Kidney (tissue), 14 donors: ENCODE data around the gene CD248. TPM values are rescaled to one million over a fixed set of nuclear protein-coding genes. Genes with fewer than 3 reads are reported as not detected.

Experiments
- DNase-seq, 5 donors: peaks; one replicate each; pipeline ENCODE4 v3.0.0-alpha.2; 2013 to 2020
- FAIRE-seq: peaks from 2 replicates; lab custom pipeline; 2012; peaks lifted over from hg19 to GRCh38; lab: Jason Lieb, UNC
- H3K27ac ChIP-seq, 2 donors: one replicate each; pipeline ENCODE4 v1.7.0; 2013; ENCODE audit warnings: low read depth in 2 of 2, low read length in 2 of 2, inconsistent platforms in 1 of 2
- H3K27me3 ChIP-seq: one replicate; pipeline ENCODE4 v1.7.1; 2013; ENCODE audit warnings: low read length, inconsistent platforms; ENCODE audit not compliant: control insufficient read depth, insufficient read depth
- H3K36me3 ChIP-seq, 3 donors: one replicate each; pipeline versions ENCODE4 v1.7.0 to v1.7.1; 2013; ENCODE audit warnings: low read length in 3 of 3, control low read depth in 1 of 3, inconsistent platforms in 1 of 3; ENCODE audit not compliant: insufficient read depth in 3 of 3, control insufficient read depth in 2 of 3
- H3K4me1 ChIP-seq, 3 donors: one replicate each; pipeline versions ENCODE4 v1.7.0 to v1.7.1; 2013; ENCODE audit warnings: low read length in 3 of 3, inconsistent platforms in 1 of 3, low read depth in 1 of 3; ENCODE audit not compliant: control insufficient read depth in 2 of 3, insufficient read depth in 2 of 3
- H3K4me3 ChIP-seq, 3 donors: one replicate each; pipeline versions ENCODE4 v1.7.0 to v1.8.1; 2013; ENCODE audit warnings: low read length in 3 of 3, control low read depth in 1 of 3, inconsistent platforms in 1 of 3
- H3K9ac ChIP-seq, 3 donors: one replicate each; pipeline versions ENCODE4 v1.7.0 to v1.7.1; 2013; ENCODE audit warnings: low read length in 3 of 3, control low read depth in 1 of 3, inconsistent platforms in 1 of 3
- H3K9me3 ChIP-seq, 3 donors: one replicate each; pipeline versions ENCODE4 v1.7.0 to v1.7.1; 2013; ENCODE audit warnings: low read length in 3 of 3, control low read depth in 1 of 3, inconsistent platforms in 1 of 3; ENCODE audit not compliant: control insufficient read depth in 2 of 3, insufficient read depth in 1 of 3
- CTCF ChIP-seq: IDR thresholded peaks from 3 replicates; pipeline ENCODE4 v1.5.1; 2012; ENCODE audit warnings: mild to moderate bottlenecking, moderate library complexity, borderline replicate concordance; ENCODE audit not compliant: insufficient read depth; ENCODE audit errors: extremely low read depth
- intact Hi-C: fragments of 100-400 bp; cut with DNase I; formaldehyde crosslinking; loops from one replicate; pipeline ENCODE4 v1.11.1; 2022
- polyA plus RNA-seq: library from polyadenylated mRNA; stranded (reverse); fragments of 350-450 nt; fragmentation: Illumina TruSeq; extraction: RNeasy Lipid Tissue Mini Kit (QIAGEN cat#74804); gene quantifications from one replicate; pipeline ENCODE4 v1.2.3, GENCODE V29; 2014; ENCODE audit warnings: low read depth, low replicate concordance; ENCODE audit not compliant: insufficient read depth
- total RNA-seq: library from RNA; stranded (reverse); fragmentation: NEBNext Ultra II Directional; extraction: Animal tissue kit (Norgen Biotek cat#: 25700); gene quantifications from one replicate; pipeline ENCODE4 v1.2.1, GENCODE V29; 2021
- donor health status: control.
- donor health status: control.
- donor health status: control.
- donor health status: control.
- donor health status: control.
- donor health status: DM: yes; HTN: yes; CAD: no.
- donor health status: Normal renal cell carcinoma (clear cell type).

Gene CD248
- total and polyA plus RNA-seq, 2 donors from 2014 or later: 14.8 to 22.9 TPM

GRCh38 chr11:66282468-66283455, 34.1 kb downstream of the CD248 start:
- Histone ChIP-seq H3K27me3 (no peaks in the 10 kb centered on the region), H3K27ac (no peak overlapping the region), H3K9me3 (no peaks in the 10 kb centered on the region), H3K9ac (no peak overlapping the region), H3K36me3 (peaks cover 0 to 9% (median 0%) of the 10 kb centered on the region in 3 donors), H3K4me1 (peaks cover 0 to 9% (median under 1%) of the 10 kb centered on the region in 3 donors), H3K4me3 (no peak overlapping the region)
- DNase-seq (peak; percentile 98 to 100 (median 99)), FAIRE-seq (no peak)
- TF ChIP-seq CTCF: peak; percentile 98
- intact Hi-C loops: no loop called here

GRCh38 chr11:66281776-66282467, 34.9 kb downstream of the CD248 start:
- FAIRE-seq (no peak), DNase-seq (no peak)
- intact Hi-C loops: no loop called here

GRCh38 chr11:66281001-66281400, 35.8 kb downstream of the CD248 start:
- no peak for FAIRE-seq
- H3K4me3 ChIP-seq: no peak overlapping the region
- no peak for DNase-seq
- H3K4me1 ChIP-seq: peaks cover 0 to 5% (median 0%) of the 10 kb centered on the region in 3 donors
- H3K9ac ChIP-seq: no peak overlapping the region
- no peak for TF ChIP-seq CTCF
- intact Hi-C loops: no loop called here
- H3K27ac ChIP-seq: no peak overlapping the region
- H3K36me3 ChIP-seq: peaks cover 0 to 4% (median 0%) of the 10 kb centered on the region in 3 donors
- no peaks in the 10 kb centered on the region for H3K27me3 ChIP-seq
- H3K9me3 ChIP-seq: no peaks in the 10 kb centered on the region

More at GRCh38 chr11:66281776-66282467, 34.9 kb downstream of the CD248 start:
- peaks cover 0 to 7% (median 0%) of the 10 kb centered on the region in 3 donors for H3K4me1 ChIP-seq
- H3K27ac ChIP-seq: no peak overlapping the region
- no peaks in the 10 kb centered on the region for H3K27me3 ChIP-seq
- no peak overlapping the region for H3K9ac ChIP-seq
- no peak for TF ChIP-seq CTCF
- H3K4me3 ChIP-seq: no peak overlapping the region
- H3K9me3 ChIP-seq: no peaks in the 10 kb centered on the region
- peaks cover 0 to 6% (median 0%) of the 10 kb centered on the region in 3 donors for H3K36me3 ChIP-seq
